ENCODE results near the gene COL26A1.

COL26A1 gene

DNA sequence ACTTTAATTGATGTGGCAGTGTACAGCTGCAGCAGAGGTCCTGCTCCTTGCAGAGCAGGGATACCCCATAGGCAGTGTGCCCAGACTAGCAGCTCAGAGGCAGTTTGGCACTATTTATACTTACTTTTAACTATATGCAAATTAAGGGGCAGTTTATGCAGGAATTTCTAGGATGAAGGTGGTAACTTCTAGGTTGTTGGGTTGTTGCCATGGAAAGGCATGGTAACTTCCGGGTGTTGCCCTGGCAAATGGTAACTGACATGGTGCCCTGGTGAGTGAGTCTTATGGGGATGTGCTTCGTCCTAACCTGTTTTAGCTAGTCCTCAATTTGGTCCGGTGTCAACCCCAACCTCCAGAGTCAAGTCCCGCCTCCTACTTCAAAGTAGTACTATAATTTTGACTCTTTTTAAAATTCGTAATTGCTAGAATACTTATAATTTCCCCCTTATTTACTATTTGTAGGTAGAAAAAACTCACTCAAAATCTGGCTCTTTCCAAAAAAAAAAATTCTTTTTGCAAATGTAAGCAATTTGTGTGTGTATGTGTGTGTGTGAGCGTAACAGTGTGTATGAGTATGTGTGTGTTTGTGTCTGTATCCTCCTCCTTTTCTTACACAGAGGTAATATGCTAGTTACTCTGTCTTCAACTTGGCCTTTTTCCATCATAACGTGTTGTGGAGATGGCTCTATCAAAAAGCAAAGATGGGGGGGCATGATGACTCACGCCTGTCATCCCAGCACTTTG, 5.9 kb downstream of the COL26A1 start:
- no peak overlapping the region for H2AK5ac ChIP-seq (ENCODE audit: low read length, severe bottlenecking)
- H2AFZ ChIP-seq (ENCODE audit: low read depth, low read length) = no peak overlapping the region
- no peak for DNase-seq
- no peak overlapping the region for H3K14ac ChIP-seq (ENCODE audit: low read length in 2 of 2)
- no peak overlapping the region for H2BK12ac ChIP-seq (ENCODE audit: low read length in 2 of 2)
- no peak overlapping the region for H2BK120ac ChIP-seq (ENCODE audit: low read depth, low read length)
- 63% methylated on average over 3 of the region's 8 CpGs for WGBS
- H2BK15ac ChIP-seq (ENCODE audit: low read depth, poor library complexity, severe bottlenecking) = no peak overlapping the region
- no peaks in the 10 kb centered on the region for H3K79me1 ChIP-seq (replicated peaks; ENCODE audit: low read length, poor library complexity, severe bottlenecking)
- H4K91ac ChIP-seq (ENCODE audit: low read length) = no peak overlapping the region
- H3K9ac ChIP-seq (ENCODE audit: low read length) = no peak overlapping the region
- H3K4me2 ChIP-seq (ENCODE audit: low read length, poor library complexity, severe bottlenecking) = no peak overlapping the region
- no peak overlapping the region for H2BK5ac ChIP-seq (ENCODE audit: low read depth, low read length, poor library complexity, severe bottlenecking)
- no peak overlapping the region for H3K18ac ChIP-seq (ENCODE audit: low read depth in 1 of 2, low read length in 2 of 2)
- H3K4me1 ChIP-seq (ENCODE audit: control insufficient read depth, insufficient read depth, low read depth, low read length) = peaks cover 3% of the 10 kb centered on the region
- H3K4ac ChIP-seq (ENCODE audit: low read depth in 1 of 2, low read length in 2 of 2) = no peak overlapping the region
- peaks cover 59 to 88% of the 10 kb centered on the region in 2 experiments for H3K27me3 ChIP-seq (ENCODE audit: control insufficient read depth in 1 of 2, insufficient read depth in 1 of 2, low read length in 2 of 2)
- H3K36me3 ChIP-seq (ENCODE audit: control insufficient read depth in 1 of 2, insufficient read depth in 2 of 2, low read depth in 1 of 2, low read length in 2 of 2) = no peaks in the 10 kb centered on the region
- H3K27ac ChIP-seq (ENCODE audit: low read length, poor library complexity, severe bottlenecking) = no peak overlapping the region
- no peak overlapping the region for H3K23ac ChIP-seq (ENCODE audit: low read length in 2 of 2)
- H3K9me3 ChIP-seq (ENCODE audit: control insufficient read depth, low read length) = peaks cover 5% of the 10 kb centered on the region
- H3K4me3 ChIP-seq (ENCODE audit: insufficient read depth in 1 of 2, low read depth in 1 of 2, low read length in 2 of 2) = no peak overlapping the region
- no peak overlapping the region for H4K8ac ChIP-seq (ENCODE audit: low read length)

DNA sequence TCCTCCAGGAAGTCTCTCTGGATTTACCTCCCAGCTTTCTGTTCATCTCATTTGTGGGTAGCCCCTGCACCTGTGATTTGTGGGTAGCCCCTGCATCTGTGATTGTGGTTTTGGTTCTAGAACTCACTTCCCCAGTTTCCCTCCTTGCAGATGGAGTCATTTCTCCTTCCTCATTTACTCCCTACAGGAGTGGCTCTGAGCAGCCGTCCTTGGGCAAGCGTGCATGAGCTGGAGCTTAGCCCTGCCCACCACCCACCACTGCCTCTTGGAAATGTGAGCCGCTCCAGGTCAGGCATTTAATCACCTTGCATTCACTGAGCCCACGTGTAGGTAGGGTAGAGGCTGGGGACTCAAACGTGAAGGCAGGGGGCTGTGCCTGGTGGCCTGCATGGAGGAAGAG, 8.2 kb downstream of the COL26A1 start:
- Histone ChIP-seq H3K4me3 (ENCODE audit: insufficient read depth in 1 of 2, low read depth in 1 of 2, low read length in 2 of 2) (no peak overlapping the region), H3K18ac (ENCODE audit: low read depth in 1 of 2, low read length in 2 of 2) (no peak overlapping the region), H3K79me1 (replicated peaks; ENCODE audit: low read length, poor library complexity, severe bottlenecking) (no peaks in the 10 kb centered on the region), H4K8ac (ENCODE audit: low read length) (no peak overlapping the region), H3K4me1 (ENCODE audit: control insufficient read depth, insufficient read depth, low read depth, low read length) (peaks cover 2% of the 10 kb centered on the region), H3K23ac (ENCODE audit: low read length in 2 of 2) (no peak overlapping the region), H3K9ac (ENCODE audit: low read length) (no peak overlapping the region), H2AK5ac (ENCODE audit: low read length, severe bottlenecking) (no peak overlapping the region), H3K4ac (ENCODE audit: low read depth in 1 of 2, low read length in 2 of 2) (no peak overlapping the region), H2AFZ (ENCODE audit: low read depth, low read length) (no peak overlapping the region), H3K27me3 (ENCODE audit: control insufficient read depth in 1 of 2, insufficient read depth in 1 of 2, low read length in 2 of 2) (peaks cover 59 to 76% of the 10 kb centered on the region in 2 experiments), H3K14ac (ENCODE audit: low read length in 2 of 2) (no peak overlapping the region), H4K91ac (ENCODE audit: low read length) (no peak overlapping the region), H3K4me2 (ENCODE audit: low read length, poor library complexity, severe bottlenecking) (no peak overlapping the region), H2BK12ac (ENCODE audit: low read length in 2 of 2) (no peak overlapping the region), H2BK120ac (ENCODE audit: low read depth, low read length) (no peak overlapping the region), H2BK15ac (ENCODE audit: low read depth, poor library complexity, severe bottlenecking) (no peak overlapping the region), H3K9me3 (ENCODE audit: control insufficient read depth, low read length) (peaks cover 5% of the 10 kb centered on the region), H3K36me3 (ENCODE audit: control insufficient read depth in 1 of 2, insufficient read depth in 2 of 2, low read depth in 1 of 2, low read length in 2 of 2) (no peaks in the 10 kb centered on the region), H2BK5ac (ENCODE audit: low read depth, low read length, poor library complexity, severe bottlenecking) (no peak overlapping the region), H3K27ac (ENCODE audit: low read length, poor library complexity, severe bottlenecking) (no peak overlapping the region)
- DNase-seq = no peak
- 81% methylated on average over 5 of the region's 5 CpGs for WGBS

DNA sequence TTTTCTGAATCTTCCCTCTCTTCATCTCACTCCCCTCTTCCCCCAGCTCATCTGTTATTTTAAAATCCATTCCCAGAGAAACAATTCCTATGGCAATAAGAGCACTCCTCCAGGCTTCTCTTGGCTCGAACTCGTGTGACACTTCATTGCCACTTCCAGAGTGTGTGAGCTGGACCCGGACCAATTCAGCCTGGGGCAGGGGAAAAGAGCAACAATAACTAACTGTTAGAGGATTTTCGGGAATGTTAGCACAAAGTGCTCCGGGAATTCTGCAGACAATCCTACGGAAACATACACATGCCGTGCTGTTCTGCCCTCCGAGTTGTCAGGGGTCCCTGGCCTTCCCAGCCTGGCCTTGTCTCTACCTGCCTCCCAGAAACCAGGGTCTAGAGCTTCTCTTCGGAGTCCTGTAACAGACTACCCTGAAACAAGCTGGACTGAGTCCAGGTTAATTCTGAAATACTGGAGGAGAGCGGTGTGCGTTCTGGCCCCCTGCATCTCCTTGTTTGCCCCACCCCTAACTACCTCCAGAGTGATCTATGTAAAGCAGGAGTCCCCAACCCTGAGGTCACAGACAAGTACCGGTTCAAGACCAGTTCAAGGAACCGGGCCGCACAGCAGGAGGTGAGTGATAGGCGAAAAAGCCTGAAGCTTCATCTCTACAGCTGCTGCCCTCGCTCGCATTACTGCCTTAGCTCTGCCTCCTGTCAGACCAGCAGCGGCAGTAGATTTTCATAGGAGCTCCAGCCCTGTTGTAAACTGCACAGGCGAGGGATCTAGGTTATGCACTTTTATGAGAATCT, 11.3 kb downstream of the COL26A1 start:
- no peak overlapping the region for H3K4ac ChIP-seq (ENCODE audit: low read depth in 1 of 2, low read length in 2 of 2)
- no peak overlapping the region for H3K9ac ChIP-seq (ENCODE audit: low read length)
- H3K79me1 ChIP-seq (replicated peaks; ENCODE audit: low read length, poor library complexity, severe bottlenecking) = no peaks in the 10 kb centered on the region
- no peaks in the 10 kb centered on the region for H3K36me3 ChIP-seq (ENCODE audit: control insufficient read depth in 1 of 2, insufficient read depth in 2 of 2, low read depth in 1 of 2, low read length in 2 of 2)
- no peak overlapping the region for H2BK12ac ChIP-seq (ENCODE audit: low read length in 2 of 2)
- no peak overlapping the region for H2AFZ ChIP-seq (ENCODE audit: low read depth, low read length)
- no peak overlapping the region for H2BK15ac ChIP-seq (ENCODE audit: low read depth, poor library complexity, severe bottlenecking)
- H3K4me2 ChIP-seq (ENCODE audit: low read length, poor library complexity, severe bottlenecking) = peak overlapping the region; percentile 16
- H3K27ac ChIP-seq (ENCODE audit: low read length, poor library complexity, severe bottlenecking) = no peak overlapping the region
- H2BK120ac ChIP-seq (ENCODE audit: low read depth, low read length) = no peak overlapping the region
- no peak overlapping the region for H4K91ac ChIP-seq (ENCODE audit: low read length)
- no peak overlapping the region for H4K8ac ChIP-seq (ENCODE audit: low read length)
- H3K14ac ChIP-seq (ENCODE audit: low read length in 2 of 2) = no peak overlapping the region
- no peak overlapping the region for H3K4me3 ChIP-seq (ENCODE audit: insufficient read depth in 1 of 2, low read depth in 1 of 2, low read length in 2 of 2)
- peaks cover 68 to 72% of the 10 kb centered on the region in 2 experiments for H3K27me3 ChIP-seq (ENCODE audit: control insufficient read depth in 1 of 2, insufficient read depth in 1 of 2, low read length in 2 of 2)
- DNase-seq = no peak
- no peak overlapping the region for H3K18ac ChIP-seq (ENCODE audit: low read depth in 1 of 2, low read length in 2 of 2)
- no peaks in the 10 kb centered on the region for H3K9me3 ChIP-seq (ENCODE audit: control insufficient read depth, low read length)
- no peak overlapping the region for H3K23ac ChIP-seq (ENCODE audit: low read length in 2 of 2)
- peaks cover 2% of the 10 kb centered on the region for H3K4me1 ChIP-seq (ENCODE audit: control insufficient read depth, insufficient read depth, low read depth, low read length)
- no peak overlapping the region for H2BK5ac ChIP-seq (ENCODE audit: low read depth, low read length, poor library complexity, severe bottlenecking)
- WGBS = 85% methylated on average over 19 of the region's 19 CpGs
- H2AK5ac ChIP-seq (ENCODE audit: low read length, severe bottlenecking) = no peak overlapping the region

DNA sequence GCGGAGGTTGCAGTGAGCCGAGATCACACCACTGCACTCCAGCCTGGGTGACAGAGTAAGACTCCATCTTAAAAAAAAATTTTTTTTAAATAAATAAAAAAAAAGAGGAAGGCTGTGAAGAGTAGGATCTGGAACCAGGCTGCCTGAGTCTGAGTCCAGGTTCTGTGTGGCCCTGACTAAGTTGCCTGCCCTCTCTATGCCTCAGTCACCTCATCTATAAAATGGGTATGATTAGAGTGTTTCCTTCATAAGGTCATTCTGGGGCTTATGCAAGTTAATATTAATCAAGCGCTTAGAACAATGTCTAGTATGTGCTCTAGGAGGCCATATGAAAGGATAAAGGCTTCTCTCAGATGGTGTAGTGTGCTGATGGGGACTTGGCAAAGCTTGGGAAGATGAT, 12.3 kb downstream of the COL26A1 start:
- Histone ChIP-seq H3K79me1 (replicated peaks; ENCODE audit: low read length, poor library complexity, severe bottlenecking) (no peaks in the 10 kb centered on the region), H3K27me3 (ENCODE audit: control insufficient read depth in 1 of 2, insufficient read depth in 1 of 2, low read length in 2 of 2) (peaks cover 76 to 78% of the 10 kb centered on the region in 2 experiments), H3K36me3 (ENCODE audit: control insufficient read depth in 1 of 2, insufficient read depth in 2 of 2, low read depth in 1 of 2, low read length in 2 of 2) (no peaks in the 10 kb centered on the region), H2BK120ac (ENCODE audit: low read depth, low read length) (no peak overlapping the region), H4K91ac (ENCODE audit: low read length) (no peak overlapping the region), H2AFZ (ENCODE audit: low read depth, low read length) (no peak overlapping the region), H3K9me3 (ENCODE audit: control insufficient read depth, low read length) (no peaks in the 10 kb centered on the region), H2BK5ac (ENCODE audit: low read depth, low read length, poor library complexity, severe bottlenecking) (no peak overlapping the region), H3K4me1 (ENCODE audit: control insufficient read depth, insufficient read depth, low read depth, low read length) (peaks cover 2% of the 10 kb centered on the region), H3K27ac (ENCODE audit: low read length, poor library complexity, severe bottlenecking) (no peak overlapping the region), H3K18ac (ENCODE audit: low read depth in 1 of 2, low read length in 2 of 2) (no peak overlapping the region), H3K4me2 (ENCODE audit: low read length, poor library complexity, severe bottlenecking) (no peak overlapping the region), H3K9ac (ENCODE audit: low read length) (no peak overlapping the region), H2AK5ac (ENCODE audit: low read length, severe bottlenecking) (no peak overlapping the region), H3K4ac (ENCODE audit: low read depth in 1 of 2, low read length in 2 of 2) (no peak overlapping the region), H3K23ac (ENCODE audit: low read length in 2 of 2) (no peak overlapping the region), H3K14ac (ENCODE audit: low read length in 2 of 2) (no peak overlapping the region), H2BK15ac (ENCODE audit: low read depth, poor library complexity, severe bottlenecking) (no peak overlapping the region), H4K8ac (ENCODE audit: low read length) (no peak overlapping the region), H2BK12ac (ENCODE audit: low read length in 2 of 2) (no peak overlapping the region), H3K4me3 (ENCODE audit: insufficient read depth in 1 of 2, low read depth in 1 of 2, low read length in 2 of 2) (no peak overlapping the region)
- WGBS = 98% methylated on average over 1 of the region's 3 CpGs
- DNase-seq = no peak

Measured in mesenchymal stem cell (in vitro differentiated cells and primary cell).